HepG2 (cell line): ENCODE data around the gene MPPE1. TPM values are rescaled to one million over a fixed set of nuclear protein-coding genes. Genes with fewer than 3 reads are reported as not detected.

Experiments used
- AGO1 ChIP-seq: fragments of 200-400 bp; formaldehyde crosslinking; IDR thresholded peaks from 2 replicates; pipeline ENCODE4 v1.6.1; 2017; ENCODE audit warnings: mild to moderate bottlenecking, low read depth, low read length, moderate library complexity; ENCODE audit not compliant: poor library complexity, severe bottlenecking
- ATF6 ChIP-seq: sonication (generic); formaldehyde crosslinking; conservative IDR thresholded peaks from 2 replicates; pipeline ENCODE4 v1.4.0; 2020; ENCODE audit warnings: missing genetic modification reagents
- BCL6 ChIP-seq: IDR thresholded peaks from 2 replicates; pipeline ENCODE4 v1.6.1; 2016; ENCODE audit warnings: missing genetic modification reagents, missing compliant biosample characterization
- CC2D1A ChIP-seq: sonication (generic); formaldehyde crosslinking; IDR thresholded peaks from 2 replicates; pipeline ENCODE4 v1.8.1; 2023; ENCODE audit warnings: mild to moderate bottlenecking, missing genetic modification reagents
- GATAD1 ChIP-seq: IDR thresholded peaks from 2 replicates; pipeline ENCODE4 v1.6.1; 2016; ENCODE audit warnings: missing genetic modification reagents, missing compliant biosample characterization
- HNF4G ChIP-seq, 2 experiments: sonication (generic) in 1 of 2; formaldehyde crosslinking in 1 of 2; IDR thresholded peaks; 2 replicates each; pipeline versions ENCODE4 v1.4.0 to v1.6.1; 2011 to 2020; ENCODE audit warnings: borderline replicate concordance in 2 of 2, low read depth in 2 of 2, mild to moderate bottlenecking in 2 of 2, low read length in 1 of 2, missing genetic modification reagents in 1 of 2, moderate library complexity in 1 of 2
- KLF9 ChIP-seq: IDR thresholded peaks from 2 replicates; pipeline ENCODE4 v1.6.1; 2016; ENCODE audit warnings: low read depth
- KMT2B ChIP-seq: IDR thresholded peaks from 2 replicates; pipeline ENCODE4 v1.6.1; 2016; ENCODE audit warnings: missing genetic modification reagents, missing compliant biosample characterization
- MATR3 ChIP-seq: sonication (generic); formaldehyde crosslinking; IDR thresholded peaks from 2 replicates; pipeline ENCODE4 v1.4.0; 2020; ENCODE audit warnings: missing genetic modification reagents
- MXD4 ChIP-seq: IDR thresholded peaks from 2 replicates; pipeline ENCODE4 v1.6.1; 2016; ENCODE audit warnings: mild to moderate bottlenecking, missing biosample characterization, missing genetic modification reagents
- MXI1 ChIP-seq: IDR thresholded peaks from 3 replicates; pipeline ENCODE4 v1.6.1; 2012; ENCODE audit warnings: low read depth, low read length, inconsistent platforms, borderline replicate concordance
- NFE2 ChIP-seq: sonication (generic); formaldehyde crosslinking; IDR thresholded peaks from 2 replicates; pipeline ENCODE4 v1.4.0; 2020; ENCODE audit warnings: missing genetic modification reagents
- PAXIP1 ChIP-seq: sonication (generic); formaldehyde crosslinking; conservative IDR thresholded peaks from 2 replicates; pipeline ENCODE4 v1.4.0; 2020; ENCODE audit warnings: mild to moderate bottlenecking, missing genetic modification reagents, moderate library complexity
- RXRA ChIP-seq: sonication (generic); formaldehyde crosslinking; IDR thresholded peaks from 2 replicates; pipeline ENCODE4 v1.5.1; 2020; ENCODE audit warnings: missing genetic modification reagents
- SCMH1 ChIP-seq: sonication (generic); formaldehyde crosslinking; IDR thresholded peaks from 2 replicates; pipeline ENCODE4 v1.9.0; 2021; ENCODE audit warnings: missing genetic modification reagents, mild to moderate bottlenecking, borderline replicate concordance
- SMC3 ChIP-seq: IDR thresholded peaks from 2 replicates; pipeline ENCODE4 v1.6.1; 2011; ENCODE audit warnings: low read length, improper control_type of control experiment
- STAT5B ChIP-seq: sonication (generic); formaldehyde crosslinking; IDR thresholded peaks from 2 replicates; pipeline ENCODE4 v1.4.0; 2020; ENCODE audit warnings: missing genetic modification reagents
- YEATS4 ChIP-seq: sonication (generic); formaldehyde crosslinking; IDR thresholded peaks from 2 replicates; pipeline ENCODE4 v1.4.0; 2020; ENCODE audit warnings: missing genetic modification reagents, borderline replicate concordance
- ZBTB14 ChIP-seq: sonication (generic); formaldehyde crosslinking; IDR thresholded peaks from 2 replicates; pipeline ENCODE4 v1.4.0; 2020; ENCODE audit warnings: missing genetic modification reagents
- ZBTB21 ChIP-seq: sonication (generic); formaldehyde crosslinking; IDR thresholded peaks from 2 replicates; pipeline ENCODE4 v1.4.0; 2020; ENCODE audit warnings: missing genetic modification reagents
- ZFP62 ChIP-seq: sonication (generic); formaldehyde crosslinking; IDR thresholded peaks from 2 replicates; pipeline ENCODE4 v1.4.0; 2020; ENCODE audit warnings: missing genetic modification reagents
- ZNF326 ChIP-seq: sonication (generic); formaldehyde crosslinking; IDR thresholded peaks from 2 replicates; pipeline ENCODE4 v1.4.0; 2020; ENCODE audit warnings: missing genetic modification reagents, borderline replicate concordance
- ZNF790 ChIP-seq: sonication (generic); formaldehyde crosslinking; IDR thresholded peaks from 2 replicates; pipeline ENCODE4 v1.8.0; 2022; ENCODE audit warnings: missing genetic modification reagents, mild to moderate bottlenecking, borderline replicate concordance
- ZNF879 ChIP-seq: sonication (generic); formaldehyde crosslinking; IDR thresholded peaks from 2 replicates; pipeline ENCODE4 v1.8.1; 2023; ENCODE audit warnings: missing genetic modification reagents
- ZNF883 ChIP-seq: sonication (generic); formaldehyde crosslinking; IDR thresholded peaks from 2 replicates; pipeline ENCODE4 v1.5.1; 2020; ENCODE audit warnings: mild to moderate bottlenecking, missing genetic modification reagents; ENCODE audit errors: not compliant biosample characterization
- polyA plus RNA-seq, 8 experiments: library from polyadenylated mRNA; depleted of rRNA in 3 of 8; stranded (reverse) in 7 of 8; unstranded in 1 of 8; fragments of >200 nt; fragmentation: Illumina TruSeq in 4 of 8; extraction: Trizol in 4 of 8; gene quantifications; 2 replicates each; pipeline versions ENCODE4 v1.2.1 to v1.2.3, GENCODE V29; 2011 to 2016; ENCODE audit warnings: low read depth in 4 of 8, missing spikeins in 1 of 8, mixed read lengths in 1 of 8; ENCODE audit not compliant: insufficient read depth in 1 of 8
- total RNA-seq, 5 experiments: library from RNA; depleted of rRNA; stranded (reverse); fragments of >200 nt; fragmentation: Illumina TruSeq; extraction: Trizol; gene quantifications; 2 replicates each; pipeline ENCODE4 v1.2.3, GENCODE V29; 2016; ENCODE audit warnings: low read depth in 1 of 5

MPPE1 gene
- total and polyA plus RNA-seq, 2 of the 13 experiments (the other 11 are each of a cell fraction or from before 2014, with no cell fraction given): 9.6 to 11.9 TPM

GRCh38 chr18:11857177-11857887 is 50.8 kb downstream of the MPPE1 start (continued):
- no peak for TF ChIP-seq SCMH1 (CRISPR knock-in tag)
- TF ChIP-seq ZNF879 (CRISPR knock-in tag): peak; percentile 29; the same call in 1 of the 2 replicates
- TF ChIP-seq AGO1: no peak
- TF ChIP-seq PAXIP1 (CRISPR knock-in tag): peak; percentile 77
- TF ChIP-seq CC2D1A (CRISPR knock-in tag): no peak
- TF ChIP-seq MXD4 (CRISPR knock-in tag): peak; percentile 78
- 0 out of 2 replicates have a peak, but pooled peaks have one; percentile 29 for TF ChIP-seq BCL6 (CRISPR knock-in tag)
- TF ChIP-seq KLF9 (CRISPR knock-in tag): no peak
- TF ChIP-seq ZNF883 (CRISPR knock-in tag): no peak
- no peak; the same call in 1 of the 2 replicates for TF ChIP-seq YEATS4 (CRISPR knock-in tag)
- TF ChIP-seq MXI1: no peak; the same call in 2 of the 3 replicates
- TF ChIP-seq MATR3 (CRISPR knock-in tag): no peak
- TF ChIP-seq GATAD1 (CRISPR knock-in tag): peak; percentile 58
- peak; percentile 41; the same call in 1 of the 2 replicates for TF ChIP-seq KMT2B (CRISPR knock-in tag)
- TF ChIP-seq SMC3: no peak
- peak; percentile 98 for TF ChIP-seq ZBTB21 (CRISPR knock-in tag)
- TF ChIP-seq HNF4G (IDR thresholded peaks at IDR 0.05; ENCODE audit: borderline replicate concordance, low read depth, low read length): peak; percentile 44; the same call in 1 of the 2 replicates
- peak; percentile 81; the same call in 1 of the 2 replicates for TF ChIP-seq HNF4G (CRISPR knock-in tag; IDR thresholded peaks at IDR 0.05; ENCODE audit: borderline replicate concordance, low read depth)
- TF ChIP-seq ZNF326 (CRISPR knock-in tag): no peak
- TF ChIP-seq ATF6 (CRISPR knock-in tag): no peak
- TF ChIP-seq ZNF790: no peak
- TF ChIP-seq NFE2 (CRISPR knock-in tag): peak; percentile 93
- no peak for TF ChIP-seq ZFP62 (CRISPR knock-in tag)
- peak; percentile 60; the same call in 1 of the 2 replicates for TF ChIP-seq RXRA (CRISPR knock-in tag)
- no peak for TF ChIP-seq STAT5B (CRISPR knock-in tag)
- no peak for TF ChIP-seq ZBTB14 (CRISPR knock-in tag)
